K562 (cell line): ENCODE data around the gene DERL3. TPM values are rescaled to one million over a fixed set of nuclear protein-coding genes. Genes with fewer than 3 reads are reported as not detected.

Source experiments
- ARNT ChIP-seq, 2 experiments: fragments of 450-650 bp; IDR thresholded peaks; 2 replicates each; pipeline ENCODE4 v1.6.1; 2016; ENCODE audit warnings: mild to moderate bottlenecking in 1 of 2
- DMBX1 ChIP-seq: fragments of 250-450 bp; sonication (Bioruptor Pico); IDR thresholded peaks from 2 replicates; pipeline ENCODE4 v1.8.0; 2022; ENCODE audit warnings: inconsistent platforms, mild to moderate bottlenecking, moderate library complexity, borderline replicate concordance
- ETV6 ChIP-seq, 3 experiments: fragments of 150-350 bp in 1 of 3; sonication (generic) in 1 of 3; formaldehyde crosslinking in 1 of 3; IDR thresholded peaks; 2 replicates each; pipeline versions ENCODE4 v1.6.1 to v1.8.0; 2014 to 2022; ENCODE audit warnings: borderline replicate concordance in 2 of 3, low read depth in 2 of 3, antibody characterized with exemption in 1 of 3, low read length in 1 of 3, mild to moderate bottlenecking in 1 of 3, missing genetic modification reagents in 1 of 3
- EZH2 ChIP-seq: IDR thresholded peaks from 2 replicates; pipeline ENCODE4 v1.6.1; 2012; ENCODE audit warnings: low read depth, mild to moderate bottlenecking, inconsistent platforms, low read length, borderline replicate concordance
- GTF2A2 ChIP-seq: IDR thresholded peaks from 2 replicates; pipeline ENCODE4 v1.6.1; 2016; ENCODE audit warnings: mild to moderate bottlenecking, missing genetic modification characterization, missing compliant biosample characterization
- HEY1 ChIP-seq: fragments of 250-450 bp; sonication (Bioruptor Pico); IDR thresholded peaks from 2 replicates; pipeline ENCODE4 v1.5.0; 2020; ENCODE audit warnings: mild to moderate bottlenecking, moderate library complexity, borderline replicate concordance
- MTA2 ChIP-seq: fragments of 450-650 bp; IDR thresholded peaks from 2 replicates; pipeline ENCODE4 v1.6.1; 2016; ENCODE audit warnings: low read depth
- NR3C1 ChIP-seq: sonication (generic); formaldehyde crosslinking; IDR thresholded peaks from 2 replicates; pipeline ENCODE4 v1.8.1; 2022; ENCODE audit warnings: missing genetic modification reagents
- RBFOX2 ChIP-seq: fragments of 200-400 bp; formaldehyde crosslinking; IDR thresholded peaks from 2 replicates; pipeline ENCODE4 v1.6.1; 2017; ENCODE audit warnings: low read depth, mild to moderate bottlenecking, low read length, moderate library complexity
- TEAD1 ChIP-seq, 2 experiments: fragments of 450-650 bp in 1 of 2; sonication (generic) in 1 of 2; formaldehyde crosslinking; IDR thresholded peaks; 2 replicates each; pipeline versions ENCODE4 v1.4.0 to v1.8.0; 2020 to 2022; ENCODE audit warnings: mild to moderate bottlenecking in 2 of 2, missing genetic modification reagents in 1 of 2
- WHSC1 ChIP-seq: IDR thresholded peaks from one replicate; pipeline ENCODE4 v1.6.1; 2012; ENCODE audit warnings: low read length, control low read depth, inconsistent platforms
- ZFPM2 ChIP-seq: fragments of 250-450 bp; sonication (Bioruptor Pico); IDR thresholded peaks from 2 replicates; pipeline ENCODE4 v1.5.1; 2022; ENCODE audit warnings: mild to moderate bottlenecking
- ZNF780A ChIP-seq: fragments of 250-450 bp; sonication (Bioruptor Pico); IDR thresholded peaks from 2 replicates; pipeline ENCODE4 v1.5.0; 2021; ENCODE audit warnings: mild to moderate bottlenecking
- polyA plus RNA-seq, 8 experiments: library from polyadenylated mRNA; depleted of rRNA in 4 of 8; stranded (reverse) in 5 of 8; unstranded in 3 of 8; fragments of >200 nt; fragmentation: Nextera tagmentation in 2 of 8; fragmentation: Illumina TruSeq in 1 of 8; extraction: Ambion mirVana in 2 of 8; extraction: Trizol in 1 of 8; gene quantifications; 2 replicates each; pipeline versions ENCODE4 v1.2.1 to v1.2.3, GENCODE V29; 2011 to 2014; ENCODE audit warnings: inconsistent platforms in 1 of 8, missing spikeins in 1 of 8
- total RNA-seq, 7 experiments: library from RNA; depleted of rRNA in 6 of 7; stranded (reverse); fragments of >200 nt in 6 of 7; fragmentation: Illumina TruSeq in 2 of 7; extraction: Trizol in 2 of 7; gene quantifications; 2 replicates each; pipeline versions ENCODE4 v1.2.1 to v1.2.3, GENCODE V29; 2011 to 2021; ENCODE audit warnings: low replicate concordance in 1 of 7
- TF ChIP-seq, protein P1 (sequence below): fragments of 450-650 bp; formaldehyde crosslinking; conservative IDR thresholded peaks from 2 replicates; pipeline ENCODE4 v1.4.0; 2022; ENCODE audit warnings: mild to moderate bottlenecking, missing genetic modification characterization
- TF ChIP-seq, protein P2 (sequence below): fragments of 250-450 bp; sonication (Bioruptor Pico); IDR thresholded peaks from 2 replicates; pipeline ENCODE4 v1.5.0; 2021
- TF ChIP-seq, protein P3 (sequence below), 2 experiments: IDR thresholded peaks; 2 replicates each; pipeline ENCODE4 v1.6.1; 2011; ENCODE audit warnings: borderline replicate concordance in 1 of 2, control low read depth in 1 of 2, low read depth in 1 of 2, low read length in 1 of 2, mild to moderate bottlenecking in 1 of 2, mixed read lengths in 1 of 2, moderate library complexity in 1 of 2; ENCODE audit not compliant: insufficient read depth in 1 of 2, insufficient read length in 1 of 2, poor library complexity in 1 of 2, severe bottlenecking in 1 of 2; ENCODE audit errors: extremely low read depth in 1 of 2
- TF ChIP-seq, protein P4 (sequence below): IDR thresholded peaks from 2 replicates; pipeline ENCODE4 v1.6.1; 2011; ENCODE audit not compliant: insufficient read length; ENCODE audit errors: extremely low read depth
- TF ChIP-seq, protein P5 (sequence below): sonication (generic); formaldehyde crosslinking; IDR thresholded peaks from 2 replicates; pipeline ENCODE4 v1.8.1; 2023; ENCODE audit warnings: mild to moderate bottlenecking, missing genetic modification reagents
- TF ChIP-seq, protein P6 (sequence below): fragments of 250-450 bp; sonication (Bioruptor Pico); IDR thresholded peaks from 2 replicates; pipeline ENCODE4 v1.5.0; 2020; ENCODE audit warnings: mild to moderate bottlenecking

The DERL3 gene
- total and polyA plus RNA-seq, 9 of the 15 experiments (the other 6 are each of a cell fraction or from before 2014, with no cell fraction given), result 1.3 to 12.4 (median 4.8) TPM

DNA sequence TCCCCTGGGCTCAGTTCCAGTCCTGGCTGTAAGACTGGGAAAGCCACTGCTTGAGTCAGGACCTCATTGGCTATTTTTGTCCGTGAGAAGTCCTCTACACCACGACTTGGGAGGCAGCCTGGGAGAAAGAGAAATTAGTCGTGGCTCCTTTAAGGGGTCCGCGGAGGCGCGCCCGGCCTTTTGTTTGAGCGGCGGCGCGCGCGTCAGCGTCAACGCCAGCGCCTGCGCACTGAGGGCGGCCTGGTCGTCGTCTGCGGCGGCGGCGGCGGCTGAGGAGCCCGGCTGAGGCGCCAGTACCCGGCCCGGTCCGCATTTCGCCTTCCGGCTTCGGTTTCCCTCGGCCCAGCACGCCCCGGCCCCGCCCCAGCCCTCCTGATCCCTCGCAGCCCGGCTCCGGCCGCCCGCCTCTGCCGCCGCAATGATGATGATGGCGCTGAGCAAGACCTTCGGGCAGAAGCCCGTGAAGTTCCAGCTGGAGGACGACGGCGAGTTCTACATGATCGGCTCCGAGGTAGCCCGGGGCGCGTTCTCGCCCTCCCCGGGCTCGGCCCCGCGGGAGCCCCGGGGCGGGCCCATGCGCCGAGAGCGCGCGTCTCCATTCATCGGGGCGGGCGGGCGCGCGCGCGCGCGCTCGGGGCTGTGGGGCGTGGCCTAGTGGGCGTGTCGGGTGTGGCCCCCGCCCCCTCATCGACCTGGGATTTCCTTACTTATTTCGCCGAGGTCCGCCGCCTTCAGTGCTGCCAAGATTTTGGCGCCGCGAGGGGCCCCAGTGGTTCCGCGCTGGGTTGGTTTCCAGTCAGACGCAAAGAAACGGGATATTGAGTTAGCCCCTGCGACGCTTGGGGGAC, 51.8 kb downstream of the DERL3 start, which contains the start of gene SMARCB1 (continued):
- TF ChIP-seq, protein P1, sequence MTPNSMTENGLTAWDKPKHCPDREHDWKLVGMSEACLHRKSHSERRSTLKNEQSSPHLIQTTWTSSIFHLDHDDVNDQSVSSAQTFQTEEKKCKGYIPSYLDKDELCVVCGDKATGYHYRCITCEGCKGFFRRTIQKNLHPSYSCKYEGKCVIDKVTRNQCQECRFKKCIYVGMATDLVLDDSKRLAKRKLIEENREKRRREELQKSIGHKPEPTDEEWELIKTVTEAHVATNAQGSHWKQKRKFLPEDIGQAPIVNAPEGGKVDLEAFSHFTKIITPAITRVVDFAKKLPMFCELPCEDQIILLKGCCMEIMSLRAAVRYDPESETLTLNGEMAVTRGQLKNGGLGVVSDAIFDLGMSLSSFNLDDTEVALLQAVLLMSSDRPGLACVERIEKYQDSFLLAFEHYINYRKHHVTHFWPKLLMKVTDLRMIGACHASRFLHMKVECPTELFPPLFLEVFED, result no peak
- TF ChIP-seq HEY1 (CRISPR knock-in tag), result no peak
- no peak for TF ChIP-seq ARNT (IDR thresholded peaks at IDR 0.05)
- TF ChIP-seq, protein P2, sequence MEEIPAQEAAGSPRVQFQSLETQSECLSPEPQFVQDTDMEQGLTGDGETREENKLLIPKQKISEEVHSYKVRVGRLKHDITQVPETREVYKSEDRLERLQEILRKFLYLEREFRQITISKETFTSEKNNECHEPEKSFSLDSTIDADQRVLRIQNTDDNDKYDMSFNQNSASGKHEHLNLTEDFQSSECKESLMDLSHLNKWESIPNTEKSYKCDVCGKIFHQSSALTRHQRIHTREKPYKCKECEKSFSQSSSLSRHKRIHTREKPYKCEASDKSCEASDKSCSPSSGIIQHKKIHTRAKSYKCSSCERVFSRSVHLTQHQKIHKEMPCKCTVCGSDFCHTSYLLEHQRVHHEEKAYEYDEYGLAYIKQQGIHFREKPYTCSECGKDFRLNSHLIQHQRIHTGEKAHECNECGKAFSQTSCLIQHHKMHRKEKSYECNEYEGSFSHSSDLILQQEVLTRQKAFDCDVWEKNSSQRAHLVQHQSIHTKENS (CRISPR knock-in tag), result no peak
- TF ChIP-seq, protein P3, sequence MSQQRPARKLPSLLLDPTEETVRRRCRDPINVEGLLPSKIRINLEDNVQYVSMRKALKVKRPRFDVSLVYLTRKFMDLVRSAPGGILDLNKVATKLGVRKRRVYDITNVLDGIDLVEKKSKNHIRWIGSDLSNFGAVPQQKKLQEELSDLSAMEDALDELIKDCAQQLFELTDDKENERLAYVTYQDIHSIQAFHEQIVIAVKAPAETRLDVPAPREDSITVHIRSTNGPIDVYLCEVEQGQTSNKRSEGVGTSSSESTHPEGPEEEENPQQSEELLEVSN (IDR thresholded peaks at IDR 0.05; ENCODE audit: borderline replicate concordance in 1 of 2, extremely low read depth in 1 of 2, insufficient read depth in 1 of 2, insufficient read length in 1 of 2, low read depth in 1 of 2, low read length in 1 of 2, poor library complexity in 1 of 2, severe bottlenecking in 1 of 2), result peak in 1 of 2 experiments; percentile 21
- TF ChIP-seq EZH2, result no peak
- TF ChIP-seq, protein P4, sequence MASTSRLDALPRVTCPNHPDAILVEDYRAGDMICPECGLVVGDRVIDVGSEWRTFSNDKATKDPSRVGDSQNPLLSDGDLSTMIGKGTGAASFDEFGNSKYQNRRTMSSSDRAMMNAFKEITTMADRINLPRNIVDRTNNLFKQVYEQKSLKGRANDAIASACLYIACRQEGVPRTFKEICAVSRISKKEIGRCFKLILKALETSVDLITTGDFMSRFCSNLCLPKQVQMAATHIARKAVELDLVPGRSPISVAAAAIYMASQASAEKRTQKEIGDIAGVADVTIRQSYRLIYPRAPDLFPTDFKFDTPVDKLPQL, result no peak
- TF ChIP-seq NR3C1, result no peak
- TF ChIP-seq ZNF780A (CRISPR knock-in tag), result no peak
- no peak for TF ChIP-seq ZFPM2 (CRISPR knock-in tag)
- TF ChIP-seq, protein P5, sequence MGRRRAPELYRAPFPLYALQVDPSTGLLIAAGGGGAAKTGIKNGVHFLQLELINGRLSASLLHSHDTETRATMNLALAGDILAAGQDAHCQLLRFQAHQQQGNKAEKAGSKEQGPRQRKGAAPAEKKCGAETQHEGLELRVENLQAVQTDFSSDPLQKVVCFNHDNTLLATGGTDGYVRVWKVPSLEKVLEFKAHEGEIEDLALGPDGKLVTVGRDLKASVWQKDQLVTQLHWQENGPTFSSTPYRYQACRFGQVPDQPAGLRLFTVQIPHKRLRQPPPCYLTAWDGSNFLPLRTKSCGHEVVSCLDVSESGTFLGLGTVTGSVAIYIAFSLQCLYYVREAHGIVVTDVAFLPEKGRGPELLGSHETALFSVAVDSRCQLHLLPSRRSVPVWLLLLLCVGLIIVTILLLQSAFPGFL (CRISPR knock-in tag), result no peak
- TF ChIP-seq, protein P6, sequence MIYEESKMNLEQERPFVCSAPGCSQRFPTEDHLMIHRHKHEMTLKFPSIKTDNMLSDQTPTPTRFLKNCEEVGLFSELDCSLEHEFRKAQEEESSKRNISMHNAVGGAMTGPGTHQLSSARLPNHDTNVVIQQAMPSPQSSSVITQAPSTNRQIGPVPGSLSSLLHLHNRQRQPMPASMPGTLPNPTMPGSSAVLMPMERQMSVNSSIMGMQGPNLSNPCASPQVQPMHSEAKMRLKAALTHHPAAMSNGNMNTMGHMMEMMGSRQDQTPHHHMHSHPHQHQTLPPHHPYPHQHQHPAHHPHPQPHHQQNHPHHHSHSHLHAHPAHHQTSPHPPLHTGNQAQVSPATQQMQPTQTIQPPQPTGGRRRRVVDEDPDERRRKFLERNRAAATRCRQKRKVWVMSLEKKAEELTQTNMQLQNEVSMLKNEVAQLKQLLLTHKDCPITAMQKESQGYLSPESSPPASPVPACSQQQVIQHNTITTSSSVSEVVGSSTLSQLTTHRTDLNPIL (CRISPR knock-in tag), result no peak
- TF ChIP-seq MTA2, result no peak
- TF ChIP-seq WHSC1, result no peak
- no peak for TF ChIP-seq GTF2A2 (tag)
- TF ChIP-seq RBFOX2, result peak; percentile 88
- TF ChIP-seq DMBX1, result peak; percentile 74; the same call in 1 of the 2 replicates
- peak in 1 of 2 experiments; percentile 78; a peak in 2 of 4 replicates for TF ChIP-seq TEAD1 (CRISPR knock-in tag; IDR thresholded peaks at IDR 0.05)
- TF ChIP-seq ETV6 (IDR thresholded peaks at IDR 0.05; ENCODE audit: borderline replicate concordance in 1 of 2, low read depth in 2 of 2, low read length in 1 of 2), result no peak
- no peak for TF ChIP-seq ETV6 (CRISPR knock-in tag; IDR thresholded peaks at IDR 0.05; ENCODE audit: borderline replicate concordance)
